Gastroesophageal sphincter (tissue), 3 donors: Measurements from ENCODE around the gene DND1.

Source experiments
- CTCF ChIP-seq, 4 experiments: fragments of 200-600 bp in 2 of 4; fragments of 450-650 bp in 2 of 4; sonication (generic) in 1 of 4; IDR thresholded peaks; one replicate each; pipeline ENCODE4 v1.5.1; 2017 to 2019; ENCODE audit warnings: antibody characterized with exemption in 4 of 4, mild to moderate bottlenecking in 2 of 4, moderate library complexity in 2 of 4
- EP300 ChIP-seq: sonication (generic); formaldehyde crosslinking; IDR thresholded peaks from one replicate; pipeline ENCODE4 v1.6.1; 2017; ENCODE audit warnings: antibody characterized with exemption, mild to moderate bottlenecking
- POLR2A ChIP-seq, 2 donors: fragments of 450-650 bp; IDR thresholded peaks; one replicate each; pipeline ENCODE4 v1.6.1; 2017; ENCODE audit warnings: antibody characterized with exemption in 2 of 2, mild to moderate bottlenecking in 2 of 2, moderate library complexity in 1 of 2
- POLR2AphosphoS5 ChIP-seq: sonication (generic); formaldehyde crosslinking; IDR thresholded peaks from one replicate; pipeline ENCODE4 v1.6.1; 2017; ENCODE audit warnings: antibody characterized with exemption

DNA sequence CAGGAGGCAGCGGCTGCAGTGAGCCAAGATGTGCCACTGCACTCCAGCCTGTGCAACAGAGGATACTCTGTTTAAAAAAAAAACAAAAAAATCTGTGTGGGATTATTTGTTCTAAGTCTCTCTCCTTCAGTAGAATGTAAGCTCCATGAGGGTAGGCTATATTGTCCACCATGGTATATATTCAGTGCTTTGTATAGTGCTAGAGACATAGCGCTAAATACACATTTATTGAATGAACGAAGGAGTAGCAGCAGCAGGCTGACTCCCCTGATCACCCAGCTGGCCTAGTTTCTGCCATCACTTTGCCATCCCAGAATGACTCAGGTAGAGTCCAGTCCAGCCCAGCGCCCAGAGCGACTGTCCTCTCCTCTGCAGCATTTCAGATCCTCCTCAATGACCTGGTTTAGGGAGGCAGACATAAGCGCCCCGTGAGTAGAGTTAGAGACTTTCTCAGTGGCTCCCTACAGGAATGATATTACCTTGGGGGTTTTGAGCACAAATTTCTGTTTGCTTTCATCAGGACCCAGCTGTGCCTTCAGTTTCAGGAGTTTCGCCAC is 17.1 kb upstream of the DND1 start:
- TF ChIP-seq POLR2AphosphoS5 (no peak), CTCF (IDR thresholded peaks at IDR 0.05) (no peak), POLR2A (IDR thresholded peaks at IDR 0.05) (no peak), EP300 (no peak)
